H9 (cell line): Measurements from ENCODE around the gene KRTAP5-1. TPM values are rescaled to one million over a fixed set of nuclear protein-coding genes. Genes with fewer than 3 reads are reported as not detected.

Experiments
- DNase-seq: peaks from one replicate; pipeline ENCODE4 v3.0.0-alpha.2; 2017
- H2AFZ ChIP-seq: one replicate; pipeline ENCODE4 v1.6.1; 2013; ENCODE audit warnings: mild to moderate bottlenecking, low read length, control low read depth, moderate library complexity
- H2AK5ac ChIP-seq: 2 replicates; pipeline ENCODE4 v1.6.1; 2013; ENCODE audit warnings: low read length, control low read depth, mixed read lengths; ENCODE audit not compliant: insufficient read length
- H2BK120ac ChIP-seq: one replicate; pipeline ENCODE4 v1.6.1; 2013; ENCODE audit warnings: low read depth, mild to moderate bottlenecking, low read length, control low read depth, inconsistent platforms; ENCODE audit not compliant: poor library complexity, severe bottlenecking
- H2BK12ac ChIP-seq: 2 replicates; pipeline ENCODE4 v1.6.1; 2013; ENCODE audit warnings: low read length, control low read depth, mixed read lengths, low read depth; ENCODE audit not compliant: insufficient read length
- H2BK15ac ChIP-seq: 2 replicates; pipeline ENCODE4 v1.6.1; 2013; ENCODE audit warnings: low read depth, low read length, control low read depth
- H2BK20ac ChIP-seq: one replicate; pipeline ENCODE4 v1.6.1; 2013; ENCODE audit warnings: low read depth, mild to moderate bottlenecking, low read length, control low read depth, inconsistent platforms; ENCODE audit not compliant: poor library complexity, severe bottlenecking
- H2BK5ac ChIP-seq: 2 replicates; pipeline ENCODE4 v1.6.1; 2013; ENCODE audit warnings: low read length, control low read depth, mixed read lengths; ENCODE audit not compliant: insufficient read length
- H3K14ac ChIP-seq: 2 replicates; pipeline ENCODE4 v1.6.1; 2013; ENCODE audit warnings: low read length, control low read depth; ENCODE audit not compliant: insufficient read depth
- H3K18ac ChIP-seq: 2 replicates; pipeline ENCODE4 v1.6.1; 2013; ENCODE audit warnings: low read depth, mild to moderate bottlenecking, mixed read lengths, low read length, control low read depth; ENCODE audit not compliant: insufficient read length
- H3K23ac ChIP-seq: 2 replicates; pipeline ENCODE4 v1.6.1; 2013; ENCODE audit warnings: low read length, control low read depth, mixed read lengths, low read depth; ENCODE audit not compliant: insufficient read length
- H3K23me2 ChIP-seq: 2 replicates; pipeline ENCODE4 v1.6.1; 2013; ENCODE audit warnings: low read depth, mild to moderate bottlenecking, mixed read lengths, low read length, control low read depth; ENCODE audit not compliant: insufficient read length, poor library complexity, severe bottlenecking
- H3K27ac ChIP-seq: 2 replicates; pipeline ENCODE4 v1.5.1; 2013; ENCODE audit warnings: low read length, control low read depth, mixed read lengths, low read depth; ENCODE audit not compliant: insufficient read length
- H3K27me3 ChIP-seq: 2 replicates; pipeline ENCODE4 v1.6.1; 2013; ENCODE audit warnings: low read length, control low read depth, inconsistent platforms; ENCODE audit not compliant: insufficient read depth
- H3K4ac ChIP-seq: 2 replicates; pipeline ENCODE4 v1.6.1; 2013; ENCODE audit warnings: low read depth, mild to moderate bottlenecking, control low read depth, inconsistent platforms, low read length, moderate library complexity
- H3K4me1 ChIP-seq: 2 replicates; pipeline ENCODE4 v1.6.1; 2013; ENCODE audit warnings: low read length, control low read depth, inconsistent platforms; ENCODE audit not compliant: insufficient read depth
- H3K4me2 ChIP-seq: 2 replicates; pipeline ENCODE4 v1.6.1; 2013; ENCODE audit warnings: low read length, control low read depth, mixed read lengths; ENCODE audit not compliant: insufficient read length, insufficient read depth
- H3K56ac ChIP-seq: 2 replicates; pipeline ENCODE4 v1.6.1; 2013; ENCODE audit warnings: low read depth, mild to moderate bottlenecking, mixed read lengths, low read length, control low read depth; ENCODE audit not compliant: insufficient read length
- H3K79me1 ChIP-seq: 2 replicates; pipeline ENCODE4 v1.6.1; 2013; ENCODE audit warnings: low read depth, mild to moderate bottlenecking, moderate library complexity, low read length, control low read depth, inconsistent platforms; ENCODE audit not compliant: insufficient read depth, poor library complexity, severe bottlenecking
- H3K79me2 ChIP-seq: 2 replicates; pipeline ENCODE4 v1.6.1; 2013; ENCODE audit warnings: low read length, control low read depth, inconsistent platforms; ENCODE audit not compliant: insufficient read depth
- H3K9ac ChIP-seq: 2 replicates; pipeline ENCODE4 v1.6.1; 2013; ENCODE audit warnings: low read length, control low read depth, mixed read lengths; ENCODE audit not compliant: insufficient read length; ENCODE audit errors: extremely low read depth
- H3K9me3 ChIP-seq: one replicate; pipeline ENCODE4 v1.6.1; 2013; ENCODE audit warnings: low read depth, low read length, inconsistent platforms; ENCODE audit not compliant: control insufficient read depth
- H3T11ph ChIP-seq: one replicate; pipeline ENCODE4 v1.6.1; 2013; ENCODE audit warnings: mild to moderate bottlenecking, low read length, control low read depth, inconsistent platforms
- H4K20me1 ChIP-seq: one replicate; pipeline ENCODE4 v1.6.1; 2013; ENCODE audit not compliant: control insufficient read depth, insufficient read length, insufficient read depth
- H4K5ac ChIP-seq: 2 replicates; pipeline ENCODE4 v1.6.1; 2013; ENCODE audit warnings: low read depth, mild to moderate bottlenecking, mixed read lengths, low read length, control low read depth; ENCODE audit not compliant: insufficient read length
- H4K8ac ChIP-seq: replicated peaks from 2 replicates; pipeline ENCODE4 v1.6.1; 2013; ENCODE audit warnings: low read length, control low read depth, mixed read lengths, low read depth; ENCODE audit not compliant: insufficient read length
- H4K91ac ChIP-seq: 2 replicates; pipeline ENCODE4 v1.6.1; 2013; ENCODE audit warnings: low read depth, mild to moderate bottlenecking, moderate library complexity, mixed read lengths, low read length, control low read depth; ENCODE audit not compliant: insufficient read length
- H3K27ac Mint-ChIP-seq, 3 experiments: 2 replicates in 2 of 3; 3 replicates in 1 of 3; pipeline ENCODE4 v1.8.0; 2020 to 2021; ENCODE audit warnings: mixed read lengths in 3 of 3, mild to moderate bottlenecking in 1 of 3, moderate library complexity in 1 of 3
- H3K27me3 Mint-ChIP-seq: 2 replicates; pipeline ENCODE4 v1.8.0; 2021; ENCODE audit warnings: low read depth, mild to moderate bottlenecking, moderate library complexity, mixed read lengths
- H3K36me3 Mint-ChIP-seq, 3 experiments: 2 replicates in 2 of 3; 3 replicates in 1 of 3; pipeline ENCODE4 v1.8.0; 2020 to 2021; ENCODE audit warnings: low read depth in 3 of 3, mixed read lengths in 3 of 3; ENCODE audit not compliant: insufficient read depth in 1 of 3
- H3K4me1 Mint-ChIP-seq, 2 experiments: 2 replicates each; pipeline ENCODE4 v1.8.0; 2020; ENCODE audit warnings: mixed read lengths in 2 of 2
- H3K4me3 Mint-ChIP-seq, 2 experiments: 2 replicates in 1 of 2; 3 replicates in 1 of 2; pipeline ENCODE4 v1.8.0; 2020 to 2021; ENCODE audit warnings: mild to moderate bottlenecking in 2 of 2, mixed read lengths in 2 of 2, moderate library complexity in 1 of 2
- H3K9me3 Mint-ChIP-seq, 2 experiments: 2 replicates in 1 of 2; 3 replicates in 1 of 2; pipeline ENCODE4 v1.8.0; 2020; ENCODE audit warnings: mild to moderate bottlenecking in 2 of 2, mixed read lengths in 2 of 2, moderate library complexity in 1 of 2
- WGBS: extraction: QIAGEN DNeasy Blood & Tissue Kit; methylation state at CpG from one replicate; pipeline ENCODE4 v1.1.7; 2013; ENCODE audit warnings: missing lambda C conversion rate, low lambda C conversion rate, mixed read lengths; ENCODE audit not compliant: insufficient read length; ENCODE audit errors: extremely low coverage; 5-methylcytosine and 5-hydroxymethylcytosine counted together
- total RNA-seq: library from RNA; stranded (reverse); gene quantifications from 2 replicates; pipeline ENCODE4 v1.2.1, GENCODE V29; 2021
- TF ChIP-seq, protein P1 (sequence below): fragments of 200-600 bp; sonication (generic); conservative IDR thresholded peaks from 3 replicates; pipeline ENCODE4 v1.8.0; 2021; ENCODE audit warnings: antibody characterized with exemption, mild to moderate bottlenecking

KRTAP5-1 gene
- total RNA-seq, 1 experiment from 2014 or later, result not detected

DNA sequence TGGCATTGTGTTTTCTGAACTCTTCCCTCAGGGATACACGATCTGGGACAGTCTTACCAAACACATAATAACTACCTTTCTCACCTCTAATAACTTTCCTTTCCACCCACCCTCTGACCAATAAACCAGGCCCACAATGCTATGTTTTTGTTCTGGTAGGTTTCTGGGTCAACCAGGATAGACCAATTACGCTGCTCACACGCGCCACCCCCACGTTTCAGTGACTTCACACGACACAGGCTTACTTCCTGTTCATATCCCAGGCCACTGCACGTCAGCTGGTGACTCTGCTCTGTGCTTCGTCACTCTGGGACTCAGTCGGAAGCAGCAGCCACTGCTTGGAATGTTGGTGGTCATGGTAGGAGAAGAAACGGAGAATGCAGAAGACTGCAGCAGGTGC, 34.4 kb upstream of the KRTAP5-1 start:
- no peak overlapping the region for H3K56ac ChIP-seq
- Mint-ChIP-seq H3K9me3 (peaks cover 8 to 12% of the 10 kb centered on the region in 2 experiments), H3K27ac (no peak overlapping the region), H3K36me3 (0 out of 7 replicates have a peak, but pooled peaks cover 0 to 7% (median 0%) of the 10 kb centered on the region in 3 experiments), H3K4me3 (no peak overlapping the region), H3K27me3 (peaks cover 64% of the 10 kb centered on the region), H3K4me1 (peaks cover 0 to 5% of the 10 kb centered on the region in 2 experiments; a peak in 2 of 4 replicates)
- WGBS, result no CpG with 5 or more reads among the region's 10 CpGs
- no peaks in the 10 kb centered on the region for H3K4me1 ChIP-seq
- H3K79me2 ChIP-seq, result no peaks in the 10 kb centered on the region
- TF ChIP-seq, protein P1, sequence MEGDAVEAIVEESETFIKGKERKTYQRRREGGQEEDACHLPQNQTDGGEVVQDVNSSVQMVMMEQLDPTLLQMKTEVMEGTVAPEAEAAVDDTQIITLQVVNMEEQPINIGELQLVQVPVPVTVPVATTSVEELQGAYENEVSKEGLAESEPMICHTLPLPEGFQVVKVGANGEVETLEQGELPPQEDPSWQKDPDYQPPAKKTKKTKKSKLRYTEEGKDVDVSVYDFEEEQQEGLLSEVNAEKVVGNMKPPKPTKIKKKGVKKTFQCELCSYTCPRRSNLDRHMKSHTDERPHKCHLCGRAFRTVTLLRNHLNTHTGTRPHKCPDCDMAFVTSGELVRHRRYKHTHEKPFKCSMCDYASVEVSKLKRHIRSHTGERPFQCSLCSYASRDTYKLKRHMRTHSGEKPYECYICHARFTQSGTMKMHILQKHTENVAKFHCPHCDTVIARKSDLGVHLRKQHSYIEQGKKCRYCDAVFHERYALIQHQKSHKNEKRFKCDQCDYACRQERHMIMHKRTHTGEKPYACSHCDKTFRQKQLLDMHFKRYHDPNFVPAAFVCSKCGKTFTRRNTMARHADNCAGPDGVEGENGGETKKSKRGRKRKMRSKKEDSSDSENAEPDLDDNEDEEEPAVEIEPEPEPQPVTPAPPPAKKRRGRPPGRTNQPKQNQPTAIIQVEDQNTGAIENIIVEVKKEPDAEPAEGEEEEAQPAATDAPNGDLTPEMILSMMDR, result no peak
- no peak overlapping the region for H3K23ac ChIP-seq
- no peak overlapping the region for H4K91ac ChIP-seq
- no peak overlapping the region for H3K9ac ChIP-seq
- no peak overlapping the region for H2AFZ ChIP-seq
- H4K8ac ChIP-seq, result no peak overlapping the region
- no peaks in the 10 kb centered on the region for H3K79me1 ChIP-seq
- H2BK120ac ChIP-seq, result no peak overlapping the region
- no peak overlapping the region for H2BK12ac ChIP-seq
- no peak overlapping the region for H3K4me2 ChIP-seq
- no peak overlapping the region for H3K18ac ChIP-seq
- no peaks in the 10 kb centered on the region for H3K27me3 ChIP-seq
- H2BK15ac ChIP-seq, result no peak overlapping the region
- no peak overlapping the region for H2AK5ac ChIP-seq
- H3K4ac ChIP-seq, result no peak overlapping the region
- DNase-seq, result no peak
- H3K23me2 ChIP-seq, result no peaks in the 10 kb centered on the region
- no peak overlapping the region for H3T11ph ChIP-seq
- H3K14ac ChIP-seq, result no peak overlapping the region
- no peak overlapping the region for H3K27ac ChIP-seq
- H2BK5ac ChIP-seq, result no peak overlapping the region
- H4K5ac ChIP-seq, result no peak overlapping the region
- no peaks in the 10 kb centered on the region for H3K9me3 ChIP-seq
- H4K20me1 ChIP-seq, result no peaks in the 10 kb centered on the region
- no peak overlapping the region for H2BK20ac ChIP-seq
